Activated T-cell treated with anti-CD3 and anti-CD28 coated beads, Interleukin-2, amount 50 U/mL, for 24 hours (primary cell): ENCODE data around the gene KIF1A.

Experiments
- DNase-seq: peaks from one replicate; pipeline ENCODE4 v3.0.0-alpha.2; 2020
- H3K27ac Mint-ChIP-seq: 2 replicates; pipeline ENCODE4 v1.8.0; 2020; ENCODE audit warnings: mild to moderate bottlenecking, mixed read lengths
- H3K27me3 Mint-ChIP-seq: 2 replicates; pipeline ENCODE4 v1.8.0; 2020; ENCODE audit warnings: mixed read lengths
- H3K36me3 Mint-ChIP-seq: 2 replicates; pipeline ENCODE4 v1.8.0; 2020; ENCODE audit warnings: low read depth, mixed read lengths
- H3K4me1 Mint-ChIP-seq: 2 replicates; pipeline ENCODE4 v1.8.0; 2020; ENCODE audit warnings: low read depth, mixed read lengths
- H3K4me3 Mint-ChIP-seq: 2 replicates; pipeline ENCODE4 v1.8.0; 2020; ENCODE audit warnings: mild to moderate bottlenecking, moderate library complexity, mixed read lengths
- H3K9me3 Mint-ChIP-seq: 2 replicates; pipeline ENCODE4 v1.8.0; 2020; ENCODE audit warnings: mixed read lengths

KIF1A gene

GRCh38 chr2:240791221-240791800 is 28.7 kb downstream of the KIF1A start:
- Mint-ChIP-seq H3K36me3 (no peaks in the 10 kb centered on the region), H3K27me3 (peaks cover under 1% of the 10 kb centered on the region), H3K4me3 (no peak overlapping the region), H3K9me3 (no peaks in the 10 kb centered on the region), H3K27ac (no peak overlapping the region), H3K4me1 (no peaks in the 10 kb centered on the region)
- DNase-seq: no peak

- no peak overlapping the region for H3K27ac Mint-ChIP-seq
- DNase-seq: no peak
These were observed 29.4 kb downstream of the KIF1A start for GRCh38 chr2:240790370-240791220.

GRCh38 chr2:240789501-240790369 is 30.3 kb downstream of the KIF1A start:
- Mint-ChIP-seq H3K4me1 (no peaks in the 10 kb centered on the region), H3K27me3 (no peaks in the 10 kb centered on the region), H3K4me3 (no peak overlapping the region), H3K36me3 (no peaks in the 10 kb centered on the region), H3K9me3 (no peaks in the 10 kb centered on the region), H3K27ac (no peak overlapping the region)
- DNase-seq: no peak

More at GRCh38 chr2:240790370-240791220, 29.4 kb downstream of the KIF1A start:
- Mint-ChIP-seq H3K36me3 (no peaks in the 10 kb centered on the region), H3K9me3 (no peaks in the 10 kb centered on the region), H3K4me3 (no peak overlapping the region), H3K4me1 (no peaks in the 10 kb centered on the region), H3K27me3 (no peaks in the 10 kb centered on the region)

DNA sequence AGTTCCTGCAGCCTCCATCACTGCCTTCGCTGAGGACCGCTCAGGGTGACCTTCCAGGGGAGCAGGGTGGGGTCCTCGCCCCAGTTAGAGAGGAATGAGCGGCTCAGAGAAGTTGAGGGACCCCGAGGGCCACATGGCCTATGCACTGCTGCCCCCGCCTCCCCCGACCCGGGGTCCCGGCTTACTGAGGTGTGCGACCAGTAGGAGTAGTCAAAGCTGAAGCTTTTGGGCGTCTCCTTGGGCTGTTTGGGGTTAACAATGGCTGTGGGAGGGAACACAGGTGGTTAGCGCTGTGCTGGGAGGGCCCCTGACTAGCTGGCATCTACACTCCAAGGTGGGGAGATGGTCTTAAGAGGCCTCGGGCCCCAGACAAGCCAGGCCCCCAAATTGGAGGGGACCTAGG is 31.0 kb downstream of the KIF1A start:
- Mint-ChIP-seq H3K27ac (no peak overlapping the region), H3K4me1 (no peaks in the 10 kb centered on the region), H3K27me3 (no peaks in the 10 kb centered on the region), H3K36me3 (no peaks in the 10 kb centered on the region), H3K4me3 (no peak overlapping the region), H3K9me3 (no peaks in the 10 kb centered on the region)
- DNase-seq: no peak

- Mint-ChIP-seq H3K27me3 (no peaks in the 10 kb centered on the region), H3K27ac (no peak overlapping the region), H3K4me1 (no peaks in the 10 kb centered on the region), H3K9me3 (no peaks in the 10 kb centered on the region), H3K36me3 (no peaks in the 10 kb centered on the region), H3K4me3 (no peak overlapping the region)
- DNase-seq: no peak
These were observed 31.5 kb downstream of the KIF1A start for GRCh38 chr2:240788482-240788881.

GRCh38 chr2:240787521-240788472 is 32.2 kb downstream of the KIF1A start:
- Mint-ChIP-seq H3K27ac (no peak overlapping the region), H3K4me1 (no peaks in the 10 kb centered on the region), H3K36me3 (no peaks in the 10 kb centered on the region), H3K4me3 (no peak overlapping the region), H3K9me3 (no peaks in the 10 kb centered on the region), H3K27me3 (no peaks in the 10 kb centered on the region)
- DNase-seq: no peak

DNA sequence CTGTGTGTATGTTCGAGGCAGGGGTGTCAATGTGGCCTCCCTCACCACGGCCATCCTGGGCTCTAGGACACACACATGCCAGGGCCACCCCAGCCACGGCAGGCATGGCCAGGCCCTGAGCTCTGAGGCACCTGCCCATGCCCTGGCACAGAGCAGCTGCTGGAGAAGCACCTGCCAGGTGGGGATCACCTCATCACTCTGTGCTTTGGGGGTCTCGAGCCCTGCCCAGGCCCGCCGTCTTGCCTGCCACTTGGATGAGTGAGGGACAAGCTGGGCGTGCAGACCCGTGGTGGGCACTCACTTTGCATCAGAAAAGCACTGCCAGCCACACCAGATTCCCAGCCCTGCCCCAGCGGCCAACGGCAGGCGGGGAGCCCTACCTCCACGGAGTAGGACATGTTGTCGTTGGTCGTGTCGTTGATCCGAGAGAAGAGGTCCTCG is 33.1 kb downstream of the KIF1A start:
- no peaks in the 10 kb centered on the region for H3K4me1 Mint-ChIP-seq
- H3K27ac Mint-ChIP-seq: no peak overlapping the region
- no peaks in the 10 kb centered on the region for H3K36me3 Mint-ChIP-seq
- no peak for DNase-seq
- H3K9me3 Mint-ChIP-seq: no peaks in the 10 kb centered on the region
- no peaks in the 10 kb centered on the region for H3K27me3 Mint-ChIP-seq
- no peak overlapping the region for H3K4me3 Mint-ChIP-seq

DNA sequence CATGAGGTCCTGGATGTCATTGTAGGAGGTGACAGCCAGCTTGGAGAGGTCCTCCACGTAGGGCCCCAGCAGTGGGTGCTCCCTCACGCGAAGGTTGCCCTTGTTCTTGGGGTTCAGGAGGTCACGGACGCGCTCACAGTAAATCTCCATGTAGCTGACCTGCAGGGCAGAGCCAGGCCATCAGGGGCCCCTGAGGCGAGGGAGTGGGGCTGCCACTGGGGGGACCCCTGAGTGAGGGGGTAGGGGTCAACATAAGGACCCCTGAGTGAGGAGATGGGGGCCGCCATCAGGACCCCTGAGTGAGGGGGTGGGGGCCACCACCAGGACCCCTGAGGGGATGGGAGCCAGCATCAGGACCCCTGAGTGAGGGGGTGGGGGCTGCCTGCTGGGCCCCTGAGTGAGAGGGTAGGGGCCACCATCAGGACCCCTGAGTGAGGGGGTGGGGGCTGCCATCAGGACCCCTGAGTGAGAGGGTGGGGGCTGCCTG is 33.6 kb downstream of the KIF1A start:
- Mint-ChIP-seq H3K36me3 (no peaks in the 10 kb centered on the region), H3K27ac (no peak overlapping the region), H3K4me1 (no peaks in the 10 kb centered on the region), H3K4me3 (no peak overlapping the region), H3K9me3 (no peaks in the 10 kb centered on the region), H3K27me3 (no peaks in the 10 kb centered on the region)
- DNase-seq: no peak

GRCh38 chr2:240785424-240786335 is 34.3 kb downstream of the KIF1A start:
- no peak overlapping the region for H3K27ac Mint-ChIP-seq
- no peaks in the 10 kb centered on the region for H3K9me3 Mint-ChIP-seq
- no peaks in the 10 kb centered on the region for H3K27me3 Mint-ChIP-seq
- H3K4me3 Mint-ChIP-seq: no peak overlapping the region
- no peaks in the 10 kb centered on the region for H3K4me1 Mint-ChIP-seq
- no peak for DNase-seq
- no peaks in the 10 kb centered on the region for H3K36me3 Mint-ChIP-seq

GRCh38 chr2:240784629-240785423 is 35.2 kb downstream of the KIF1A start:
- Mint-ChIP-seq H3K27me3 (no peaks in the 10 kb centered on the region), H3K36me3 (no peaks in the 10 kb centered on the region), H3K9me3 (no peaks in the 10 kb centered on the region), H3K4me3 (no peak overlapping the region), H3K27ac (no peak overlapping the region), H3K4me1 (no peaks in the 10 kb centered on the region)
- no peak for DNase-seq

GRCh38 chr2:240783819-240784621 is 36.0 kb downstream of the KIF1A start:
- Mint-ChIP-seq H3K4me1 (no peaks in the 10 kb centered on the region), H3K27ac (no peak overlapping the region), H3K27me3 (no peaks in the 10 kb centered on the region), H3K4me3 (no peak overlapping the region), H3K9me3 (no peaks in the 10 kb centered on the region), H3K36me3 (no peaks in the 10 kb centered on the region)
- DNase-seq: no peak
